HCT116 (cell line): Measurements from ENCODE around the gene LZTR1. TPM values are rescaled to one million over a fixed set of nuclear protein-coding genes. Genes with fewer than 3 reads are reported as not detected.

Source experiments
- ATAC-seq: fragments of 200-7000 bp; cut with Tn5 transposase; 2 replicates; pipeline ENCODE4 v1.9.1; 2020; ENCODE audit warnings: mild to moderate bottlenecking, moderate library complexity
- BruUV-seq: library from RNA; stranded (reverse); fragments of 400-500 nt; replicated peaks from 2 replicates; lab custom pipeline; 2021; lab: Mats Ljungman, UMichigan
- CTCF ChIA-PET: fragments of 300-600 bp; sonication (Branson Sonifier 250); formaldehyde crosslinking; loops from one replicate; lab custom pipeline; 2021; ENCODE audit warnings: antibody characterized with exemption; lab: Charles Lee
- POLR2A ChIA-PET: fragments of 300-600, 350-600 bp; sonication (Branson Sonifier 250); formaldehyde crosslinking; loops from one replicate; lab custom pipeline; 2021; ENCODE audit warnings: antibody characterized with exemption; lab: Charles Lee
- RAD21 ChIA-PET, 2 experiments: fragments of 300-600 bp; sonication (Branson Sonifier 250); formaldehyde crosslinking; loops; one replicate each; lab custom pipeline; 2023; ENCODE audit warnings: low total read pairs in 2 of 2; ENCODE audit not compliant: uncharacterized antibody in 2 of 2, unreplicated experiment in 2 of 2, low non-redundant PET in 1 of 2; lab: Charles Lee
- DNase-seq: peaks from one replicate; pipeline ENCODE4 v3.0.0-alpha.2; 2010; ENCODE audit warnings: low read depth, low spot score
- H2AFZ ChIP-seq: fragments of 200-600 bp; shearing (Covaris generic), sonication (generic); 2 replicates; pipeline ENCODE4 v1.6.1; 2017; ENCODE audit warnings: low read depth, mixed run types, mixed read lengths, antibody characterized with exemption, low read length; ENCODE audit not compliant: poor library complexity, severe bottlenecking
- H3K27ac ChIP-seq: 2 replicates; pipeline ENCODE4 v1.5.1; 2012; ENCODE audit warnings: low read depth, low read length
- H3K27me3 ChIP-seq: fragments of 200-600 bp; sonication (generic); 2 replicates; pipeline ENCODE4 v1.6.1; 2016; ENCODE audit warnings: mixed run types, low read length, mixed read lengths; ENCODE audit not compliant: insufficient read depth
- H3K36me3 ChIP-seq, 2 experiments: fragments of 200-500 bp in 1 of 2; fragments of 200-600 bp in 1 of 2; sonication (Bioruptor generic) in 1 of 2; sonication (generic) in 1 of 2; 2 replicates each; pipeline versions ENCODE4 v1.5.1 to v1.6.1; 2014 to 2016; ENCODE audit warnings: low read length in 2 of 2, inconsistent platforms in 1 of 2, mixed read lengths in 1 of 2, mixed run types in 1 of 2; ENCODE audit not compliant: insufficient read depth in 2 of 2, control insufficient read depth in 1 of 2
- H3K4me1 ChIP-seq, 2 experiments: fragments of 200-600 bp in 1 of 2; sonication (generic) in 1 of 2; 2 replicates each; pipeline versions ENCODE4 v1.5.1 to v1.6.1; 2012 to 2017; ENCODE audit warnings: low read length in 2 of 2, inconsistent platforms in 1 of 2, mild to moderate bottlenecking in 1 of 2, mixed read lengths in 1 of 2, mixed run types in 1 of 2, moderate library complexity in 1 of 2; ENCODE audit not compliant: insufficient read depth in 2 of 2, control insufficient read depth in 1 of 2
- H3K4me2 ChIP-seq: fragments of 200-600 bp; sonication (generic); 2 replicates; pipeline ENCODE4 v1.6.1; 2017; ENCODE audit warnings: mixed run types, low read length, mixed read lengths
- H3K4me3 ChIP-seq, 2 experiments: fragments of 200-600 bp in 1 of 2; sonication (generic) in 1 of 2; replicated peaks in 1 of 2; 2 replicates each; pipeline ENCODE4 v1.5.1; 2011 to 2016; ENCODE audit warnings: low read length in 2 of 2, control low read depth in 1 of 2, low read depth in 1 of 2, mild to moderate bottlenecking in 1 of 2, mixed read lengths in 1 of 2, mixed run types in 1 of 2
- H3K79me2 ChIP-seq: fragments of 200-600 bp; sonication (generic); 2 replicates; pipeline ENCODE4 v1.6.1; 2017; ENCODE audit warnings: mild to moderate bottlenecking, mixed run types, low read length, moderate library complexity, mixed read lengths; ENCODE audit not compliant: insufficient read depth
- H3K9ac ChIP-seq: fragments of 200-600 bp; sonication (generic); 2 replicates; pipeline ENCODE4 v1.6.1; 2016; ENCODE audit warnings: low read length, mixed read lengths
- H3K9me2 ChIP-seq: fragments of 200-600 bp; sonication (generic), shearing (Covaris generic); 2 replicates; pipeline ENCODE4 v1.6.1; 2017; ENCODE audit warnings: mixed run types, mild to moderate bottlenecking, moderate library complexity; ENCODE audit not compliant: insufficient read depth
- H3K9me3 ChIP-seq, 2 experiments: fragments of 200-500 bp in 1 of 2; fragments of 200-600 bp in 1 of 2; sonication (Bioruptor generic) in 1 of 2; sonication (generic) in 1 of 2; 2 replicates each; pipeline ENCODE4 v1.6.1; 2014 to 2017; ENCODE audit warnings: low read length in 2 of 2, mixed read lengths in 2 of 2, inconsistent platforms in 1 of 2, low read depth in 1 of 2, mild to moderate bottlenecking in 1 of 2, mixed run types in 1 of 2, moderate library complexity in 1 of 2; ENCODE audit not compliant: control insufficient read depth in 1 of 2, insufficient read depth in 1 of 2
- H4K20me1 ChIP-seq: fragments of 200-600 bp; sonication (generic), shearing (Covaris generic); 2 replicates; pipeline ENCODE4 v1.6.1; 2017; ENCODE audit warnings: mixed run types, mild to moderate bottlenecking, moderate library complexity; ENCODE audit not compliant: insufficient read depth
- RAD21 ChIP-seq: IDR thresholded peaks from 2 replicates; pipeline ENCODE4 v1.6.1; 2012; ENCODE audit warnings: low read depth, mild to moderate bottlenecking
- REST ChIP-seq: IDR thresholded peaks from 2 replicates; pipeline ENCODE4 v1.6.1; 2012; ENCODE audit warnings: low read depth
- ZFX ChIP-seq: fragments of 450-650 bp; IDR thresholded peaks from 2 replicates; pipeline ENCODE4 v1.6.1; 2017
- ZNF274 ChIP-seq: fragments of 200-500 bp; sonication (Bioruptor generic); IDR thresholded peaks from 2 replicates; pipeline ENCODE4 v1.6.1; 2014; ENCODE audit warnings: mild to moderate bottlenecking, low read depth, low read length, inconsistent platforms
- intact Hi-C: fragments of 100-400 bp; cut with micrococcal nuclease; formaldehyde crosslinking; loops from 2 replicates; pipeline ENCODE4 v1.10.0; 2022
- total RNA-seq: library from RNA; stranded (reverse); gene quantifications from one replicate; pipeline ENCODE4 v1.2.1, GENCODE V29; 2021; ENCODE audit not compliant: unreplicated experiment

The LZTR1 gene
- total RNA-seq, 1 experiment from 2014 or later, result 56.5 TPM

- TF ChIP-seq RAD21 (no peak), ZFX (no peak), ZNF274 (no peak), REST (no peak)
- Histone ChIP-seq H3K4me1 (peaks cover 0 to 4% of the 10 kb centered on the region in 2 experiments; a peak in 1 of 4 replicates), H3K9me2 (no peaks in the 10 kb centered on the region), H3K27me3 (no peaks in the 10 kb centered on the region), H2AFZ (no peak overlapping the region), H3K27ac (no peak overlapping the region), H3K4me3 (no peak overlapping the region), H3K36me3 (no peaks in the 10 kb centered on the region), H3K9ac (no peak overlapping the region), H3K9me3 (no peaks in the 10 kb centered on the region), H3K4me2 (no peak overlapping the region), H3K79me2 (no peaks in the 10 kb centered on the region), H4K20me1 (no peaks in the 10 kb centered on the region)
- no peak for ATAC-seq
- CTCF ChIA-PET, result interaction anchor here (0.9 to 1.2 kb wide), 2 partner anchors 9 to 18 kb away, joined by 3 to 4 read pairs; partner anchors contain the start of gene LZTR1
- intact Hi-C loops, result no loop called here
- no peak for DNase-seq
- RAD21 ChIA-PET, result interaction anchor here in 1 of 2 experiments (0.7 kb wide), 1 partner anchor 88 kb away, joined by 3 read pairs; no protein-coding TSS in a partner anchor
- no TSS peak for BruUV-seq
- POLR2A ChIA-PET, result interaction anchor here (1.1 to 2.4 kb wide), 2 partner anchors 9 to 15 kb away, joined by 6 to 9 read pairs; partner anchors contain the start of gene LZTR1
Measured at GRCh38 chr22:20972933-20973577, 9.0 kb upstream of the LZTR1 start.
